Gastrocnemius medialis (tissue), 4 donors: ENCODE results near the gene LRRC3. TPM values are rescaled to one million over a fixed set of nuclear protein-coding genes. Genes with fewer than 3 reads are reported as not detected.

ENCODE experiments used
- ATAC-seq, 2 donors: fragments of 150-250 bp; one replicate each; pipeline ENCODE4 v1.9.1; 2016
- DNase-seq, 2 donors: peaks; one replicate each; pipeline ENCODE4 v3.0.0-alpha.2; 2019
- H3K27ac ChIP-seq, 4 donors: fragments of 200-600 bp; sonication (generic); 1 replicate in 1 of 4; 2 replicates in 3 of 4; pipeline ENCODE4 v1.5.1; 2016 to 2018; ENCODE audit warnings: mild to moderate bottlenecking in 2 of 4, moderate library complexity in 1 of 4
- H3K27me3 ChIP-seq, 3 donors: fragments of 200-600 bp; sonication (generic) in 2 of 3; 1 replicate in 1 of 3; 2 replicates in 2 of 3; pipeline versions ENCODE4 v1.5.1 to v1.6.0; 2016 to 2019; ENCODE audit warnings: mild to moderate bottlenecking in 1 of 3, moderate library complexity in 1 of 3
- H3K36me3 ChIP-seq, 2 donors: fragments of 200-600 bp; sonication (generic) in 1 of 2; one replicate each; pipeline ENCODE4 v1.5.1; 2017 to 2018
- H3K4me1 ChIP-seq, 2 donors: fragments of 200-600 bp; sonication (generic) in 1 of 2; one replicate each; pipeline ENCODE4 v1.5.1; 2016 to 2017; ENCODE audit warnings: mild to moderate bottlenecking in 2 of 2
- H3K4me3 ChIP-seq, 4 donors: fragments of 200-600 bp; sonication (generic) in 3 of 4; 1 replicate in 1 of 4; 2 replicates in 3 of 4; pipeline ENCODE4 v1.5.1; 2016 to 2019; ENCODE audit warnings: mild to moderate bottlenecking in 2 of 4
- H3K9me3 ChIP-seq, 3 donors: fragments of 200-600 bp; sonication (generic) in 2 of 3; 1 replicate in 1 of 3; 2 replicates in 2 of 3; pipeline ENCODE4 v1.5.1; 2016 to 2019
- POLR2A ChIP-seq, 2 donors: fragments of 450-650 bp; IDR thresholded peaks; one replicate each; pipeline ENCODE4 v1.6.1; 2017; ENCODE audit warnings: antibody characterized with exemption in 2 of 2, mild to moderate bottlenecking in 2 of 2, moderate library complexity in 2 of 2
- in situ Hi-C, 4 donors: fragments of 200-750 bp; cut with MboI; loops; one replicate each; pipeline versions ENCODE4 v1.15.0 to v1.8.0; 2017; ENCODE audit warnings: low sequenced_read_pairs in 4 of 4
- intact Hi-C: fragments of 100-400 bp; cut with DNase I; formaldehyde crosslinking; loops from one replicate; pipeline ENCODE4 v1.15.1; 2023; ENCODE audit warnings: low total_unique reads
- total RNA-seq, 4 donors: library from RNA; depleted of rRNA; stranded (reverse); fragments of >200 nt; gene quantifications; one replicate each; pipeline versions ENCODE4 v1.1.0 to v1.2.3, GENCODE V29; 2016
- TF ChIP-seq, protein P1 (sequence below), 5 experiments: fragments of 450-650 bp in 3 of 5; fragments of 200-600 bp in 2 of 5; sonication (generic) in 2 of 5; IDR thresholded peaks in 4 of 5; conservative IDR thresholded peaks in 1 of 5; 1 replicate in 4 of 5; 2 replicates in 1 of 5; pipeline ENCODE4 v1.5.1; 2016 to 2019; ENCODE audit warnings: antibody characterized with exemption in 5 of 5, mild to moderate bottlenecking in 3 of 5, moderate library complexity in 3 of 5

The LRRC3 gene
- total RNA-seq, 4 donors from 2014 or later = 0.36 to 0.70 (median 0.55) TPM

DNA sequence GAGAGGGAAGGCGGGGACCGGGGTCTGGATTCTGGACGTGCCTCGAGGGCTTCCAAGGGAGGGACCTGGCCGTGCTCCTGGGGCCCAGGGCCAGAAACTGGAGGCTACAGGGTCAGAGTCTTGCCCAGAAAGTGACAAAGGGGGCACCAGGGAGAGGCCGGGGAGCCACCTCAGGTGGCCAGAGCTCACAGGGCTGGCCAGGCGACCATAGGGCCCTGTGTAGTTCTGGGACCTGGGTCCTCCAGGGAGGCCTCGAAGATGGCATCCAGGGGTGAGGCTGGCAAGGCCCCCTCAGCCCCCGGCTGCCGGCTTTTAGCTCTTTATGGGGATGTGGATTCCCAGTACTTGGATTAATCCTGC is 14.3 kb upstream of the LRRC3 start:
- Histone ChIP-seq H3K36me3 (no peaks in the 10 kb centered on the region), H3K4me3 (no peak overlapping the region), H3K4me1 (no peaks in the 10 kb centered on the region), H3K27ac (no peak overlapping the region), H3K27me3 (peaks cover 3 to 12% (median 12%) of the 10 kb centered on the region in 3 donors), H3K9me3 (no peaks in the 10 kb centered on the region)
- no peak for ATAC-seq
- intact Hi-C loops = no loop called here
- in situ Hi-C loops = no loop called here
- TF ChIP-seq, protein P1, sequence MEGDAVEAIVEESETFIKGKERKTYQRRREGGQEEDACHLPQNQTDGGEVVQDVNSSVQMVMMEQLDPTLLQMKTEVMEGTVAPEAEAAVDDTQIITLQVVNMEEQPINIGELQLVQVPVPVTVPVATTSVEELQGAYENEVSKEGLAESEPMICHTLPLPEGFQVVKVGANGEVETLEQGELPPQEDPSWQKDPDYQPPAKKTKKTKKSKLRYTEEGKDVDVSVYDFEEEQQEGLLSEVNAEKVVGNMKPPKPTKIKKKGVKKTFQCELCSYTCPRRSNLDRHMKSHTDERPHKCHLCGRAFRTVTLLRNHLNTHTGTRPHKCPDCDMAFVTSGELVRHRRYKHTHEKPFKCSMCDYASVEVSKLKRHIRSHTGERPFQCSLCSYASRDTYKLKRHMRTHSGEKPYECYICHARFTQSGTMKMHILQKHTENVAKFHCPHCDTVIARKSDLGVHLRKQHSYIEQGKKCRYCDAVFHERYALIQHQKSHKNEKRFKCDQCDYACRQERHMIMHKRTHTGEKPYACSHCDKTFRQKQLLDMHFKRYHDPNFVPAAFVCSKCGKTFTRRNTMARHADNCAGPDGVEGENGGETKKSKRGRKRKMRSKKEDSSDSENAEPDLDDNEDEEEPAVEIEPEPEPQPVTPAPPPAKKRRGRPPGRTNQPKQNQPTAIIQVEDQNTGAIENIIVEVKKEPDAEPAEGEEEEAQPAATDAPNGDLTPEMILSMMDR (IDR thresholded peaks at IDR 0.05 in 4 of 5, conservative IDR thresholded peaks at IDR 0.05 in 1 of 5) = no peak
- TF ChIP-seq POLR2A (IDR thresholded peaks at IDR 0.05) = no peak
- peak in 1 of 2 donors; percentile 6 for DNase-seq

DNA sequence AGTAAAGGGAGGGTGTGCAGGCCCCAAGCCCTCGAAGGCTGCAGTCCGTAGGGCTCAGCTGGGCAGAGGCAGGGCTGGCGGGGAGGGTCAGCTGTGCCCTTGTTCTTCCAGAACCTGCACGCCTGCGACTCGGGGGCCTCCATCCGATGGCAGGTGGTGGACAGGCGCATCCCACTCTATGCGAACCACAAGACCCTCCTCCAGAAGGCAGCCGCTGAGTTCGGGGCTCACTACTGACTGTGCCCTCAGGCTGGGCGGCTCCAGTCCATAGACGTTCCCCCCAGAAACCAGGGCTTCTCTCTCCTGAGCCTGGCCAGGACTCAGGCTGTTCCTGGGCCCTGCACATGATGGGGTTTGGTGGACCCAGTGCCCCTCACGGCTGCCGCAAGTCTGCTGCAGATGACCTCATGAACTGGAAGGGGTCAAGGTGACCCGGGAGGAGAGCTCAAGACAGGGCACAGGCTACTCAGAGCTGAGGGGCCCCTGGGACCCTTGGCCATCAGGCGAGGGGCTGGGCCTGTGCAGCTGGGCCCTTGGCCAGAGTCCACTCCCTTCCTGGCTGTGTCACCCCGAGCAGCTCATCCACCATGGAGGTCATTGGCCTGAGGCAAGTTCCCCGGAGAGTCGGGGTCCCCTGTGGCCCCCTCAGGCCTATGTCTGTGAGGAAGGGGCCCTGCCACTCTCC is 13.6 kb upstream of the LRRC3 start:
- no peak for TF ChIP-seq POLR2A (IDR thresholded peaks at IDR 0.05)
- TF ChIP-seq, protein P1 (IDR thresholded peaks at IDR 0.05 in 4 of 5, conservative IDR thresholded peaks at IDR 0.05 in 1 of 5) = no peak
- Histone ChIP-seq H3K4me1 (no peaks in the 10 kb centered on the region), H3K9me3 (no peaks in the 10 kb centered on the region), H3K36me3 (no peaks in the 10 kb centered on the region), H3K27me3 (peaks cover 3 to 12% (median 10%) of the 10 kb centered on the region in 3 donors), H3K4me3 (no peak overlapping the region), H3K27ac (no peak overlapping the region)
- no peak for ATAC-seq
- intact Hi-C loops (no loop called here), in situ Hi-C loops (no loop called here)
- DNase-seq = no peak

DNA sequence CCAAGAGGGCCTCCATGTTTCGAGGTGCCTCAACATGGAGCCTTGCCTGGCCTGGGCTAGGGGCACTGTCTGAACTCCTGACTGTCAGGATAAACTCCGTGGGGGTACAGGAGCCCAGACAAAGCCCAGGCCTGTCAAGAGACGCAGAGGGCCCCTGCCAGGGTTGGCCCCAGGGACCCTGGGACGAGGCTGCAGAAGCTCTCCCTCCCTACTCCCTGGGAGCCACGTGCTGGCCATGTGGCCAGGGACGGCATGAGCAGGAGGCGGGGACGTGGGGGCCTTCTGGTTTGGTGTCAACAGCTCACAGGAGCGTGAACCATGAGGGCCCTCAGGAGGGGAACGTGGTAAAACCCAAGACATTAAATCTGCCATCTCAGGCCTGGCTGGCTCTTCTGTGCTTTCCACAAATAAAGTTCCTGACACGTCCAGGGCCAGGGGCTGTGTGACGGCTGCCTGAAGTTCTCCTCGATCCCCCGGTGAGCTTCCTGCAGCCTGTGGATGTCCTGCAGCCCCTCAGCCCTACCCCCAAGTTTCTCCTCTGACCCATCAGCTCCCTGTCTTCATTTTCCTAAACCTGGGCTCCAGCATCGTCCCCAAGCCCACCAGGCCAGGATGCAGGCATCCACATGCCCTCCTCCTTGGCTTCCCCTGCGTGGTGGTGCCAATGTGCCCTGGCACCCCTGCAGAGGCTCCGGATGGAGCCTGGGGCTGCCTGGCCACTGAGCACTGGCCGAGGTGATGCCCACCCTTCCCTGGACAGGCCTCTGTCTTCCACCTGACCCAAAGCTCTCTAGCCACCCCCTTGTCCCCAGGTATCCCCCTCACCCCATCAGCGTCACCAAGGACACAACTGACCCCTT is 12.8 kb upstream of the LRRC3 start:
- H3K27me3 ChIP-seq = peaks cover 6 to 12% (median 10%) of the 10 kb centered on the region in 3 donors
- DNase-seq = no peak
- no peaks in the 10 kb centered on the region for H3K36me3 ChIP-seq
- H3K27ac ChIP-seq = no peak overlapping the region
- H3K9me3 ChIP-seq = no peaks in the 10 kb centered on the region
- H3K4me3 ChIP-seq = no peak overlapping the region
- in situ Hi-C loops (no loop called here), intact Hi-C loops (no loop called here)
- no peak for ATAC-seq
- TF ChIP-seq, protein P1 (IDR thresholded peaks at IDR 0.05 in 4 of 5, conservative IDR thresholded peaks at IDR 0.05 in 1 of 5) = no peak
- TF ChIP-seq POLR2A (IDR thresholded peaks at IDR 0.05) = no peak
- no peaks in the 10 kb centered on the region for H3K4me1 ChIP-seq

DNA sequence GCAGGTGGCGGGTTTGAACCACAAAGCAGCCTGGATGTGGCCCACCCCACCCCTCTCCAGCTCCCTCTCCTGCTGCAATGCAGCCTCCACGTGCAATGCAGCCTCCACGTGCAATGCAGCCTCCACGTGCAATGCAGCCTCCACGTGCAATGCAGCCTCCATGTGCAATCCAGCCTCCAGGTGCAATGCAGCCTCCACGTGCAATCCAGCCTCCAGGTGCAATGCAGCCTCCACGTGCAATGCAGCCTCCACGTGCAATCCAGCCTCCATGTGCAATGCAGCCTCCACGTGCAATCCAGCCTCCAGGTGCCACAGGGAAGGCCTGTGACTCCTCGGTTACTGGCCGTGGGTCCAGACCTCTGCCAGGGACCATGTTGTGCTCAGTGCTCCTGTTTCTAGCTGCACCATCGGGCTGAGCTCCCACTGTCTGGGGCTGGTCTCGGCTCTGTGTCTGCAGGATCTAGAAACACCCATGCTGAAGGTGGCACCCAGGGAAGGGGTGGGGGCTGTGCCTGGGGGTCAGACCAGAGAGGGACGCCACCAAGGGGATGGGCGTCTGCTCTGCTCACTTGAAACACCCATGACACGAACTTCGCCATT is 11.9 kb upstream of the LRRC3 start:
- TF ChIP-seq POLR2A (IDR thresholded peaks at IDR 0.05) = no peak
- TF ChIP-seq, protein P1 (IDR thresholded peaks at IDR 0.05 in 4 of 5, conservative IDR thresholded peaks at IDR 0.05 in 1 of 5) = no peak
- ATAC-seq (no peak), DNase-seq (no peak)
- Histone ChIP-seq H3K36me3 (no peaks in the 10 kb centered on the region), H3K27ac (no peak overlapping the region), H3K4me3 (no peak overlapping the region), H3K4me1 (no peaks in the 10 kb centered on the region), H3K27me3 (peaks cover 6 to 10% (median 6%) of the 10 kb centered on the region in 3 donors), H3K9me3 (no peaks in the 10 kb centered on the region)
- in situ Hi-C loops (no loop called here), intact Hi-C loops (no loop called here)
